ENCODE measurements around the gene NFIL3.
A peak's percentile ranks its signal among the peaks of the same experiment; 100 is the strongest.
"Not testable (repeated sequence)": the region's sequence is repeated elsewhere in the genome, so short reads cannot be mapped to it uniquely, and the experiment has no call there.

The NFIL3 gene

DNA sequence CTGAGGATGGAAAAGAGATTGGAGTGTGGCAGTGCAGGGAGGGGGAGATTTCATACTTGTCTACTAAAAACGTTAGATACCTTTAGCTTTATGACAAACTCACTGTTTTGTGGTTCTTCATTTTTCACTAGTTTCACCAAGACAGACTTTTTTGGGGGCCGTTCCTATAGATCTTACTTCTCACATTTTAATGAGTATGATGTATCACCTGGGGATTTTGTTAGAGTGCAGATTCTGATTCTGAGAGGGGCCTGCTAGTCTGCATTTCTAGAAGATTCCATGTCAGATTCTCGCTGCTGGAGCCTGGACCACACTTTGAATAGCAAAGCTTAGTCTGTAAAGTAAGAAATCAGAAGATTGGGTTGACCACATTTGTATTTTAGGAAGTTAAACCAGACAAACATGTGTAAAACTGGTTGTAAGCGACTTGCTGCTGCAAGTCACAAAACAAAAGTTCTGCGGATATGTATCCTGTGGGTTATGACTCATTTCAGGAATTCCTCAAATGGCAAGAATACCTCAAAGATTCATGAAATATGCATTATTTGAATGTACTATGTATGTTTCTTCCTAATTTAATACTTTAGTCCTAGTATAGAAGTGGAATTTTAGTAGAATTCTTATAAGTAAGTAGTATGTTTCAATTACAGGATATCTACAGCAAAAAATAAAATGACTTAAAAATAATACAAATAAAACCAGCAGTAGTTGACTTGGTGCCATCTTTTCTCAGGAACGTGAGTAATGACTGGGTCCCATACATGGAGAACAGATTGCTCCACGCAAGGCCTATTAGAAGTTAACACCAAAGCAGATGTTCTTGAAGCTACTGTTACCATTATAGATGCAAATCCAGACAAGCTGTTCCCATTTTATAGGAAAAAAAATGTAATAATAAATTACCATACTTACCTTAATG is 27.8 kb downstream of the NFIL3 start:
- Histone ChIP-seq H3K27ac (ENCODE audit: insufficient read depth in 1 of 2, low read depth in 1 of 2, low read length in 2 of 2, poor library complexity in 1 of 2, severe bottlenecking in 2 of 2) (no peak overlapping the region), H3K36me3 (ENCODE audit: control insufficient read depth in 4 of 4, insufficient read depth in 4 of 4, low read length in 3 of 4) (no peaks in the 10 kb centered on the region), H3K27me3 (replicated peaks in 2 of 5; ENCODE audit: control insufficient read depth in 4 of 5, insufficient read depth in 5 of 5, low read length in 4 of 5) (no peaks in the 10 kb centered on the region), H3K4me1 (ENCODE audit: control extremely low read depth in 1 of 4, control insufficient read depth in 4 of 4, insufficient read depth in 4 of 4, low read length in 3 of 4) (peaks cover 4 to 28% (median 17%) of the 10 kb centered on the region in 4 experiments), H3K4me3 (ENCODE audit: control insufficient read depth in 1 of 7, extremely low read depth in 1 of 7, insufficient read depth in 4 of 7, low read depth in 2 of 7, low read length in 6 of 7) (no peak overlapping the region), H3K9me3 (ENCODE audit: control extremely low read depth in 1 of 5, control insufficient read depth in 4 of 5, insufficient read depth in 2 of 5, low read depth in 1 of 5, low read length in 4 of 5) (no peaks in the 10 kb centered on the region)
- WGBS (ENCODE audit: insufficient coverage), result 47% methylated on average over 4 of the region's 7 CpGs
- DNase-seq, result peak in 2 of 3 donors; percentile 75 to 88
- POLR2A ChIA-PET, result interaction anchor here (1.6 kb wide), 1 partner anchor 30 kb away, joined by 4 read pairs; no protein-coding TSS in a partner anchor
- CTCF ChIA-PET, result interaction anchor here (1.3 kb wide), 2 partner anchors 30 to 35 kb away, joined by 3 to 5 read pairs; no protein-coding TSS in a partner anchor

GRCh38 chr9:91395106-91395552 is 28.5 kb downstream of the NFIL3 start:
- Histone ChIP-seq H3K27me3 (replicated peaks in 2 of 5; ENCODE audit: control insufficient read depth in 4 of 5, insufficient read depth in 5 of 5, low read length in 4 of 5) (no peaks in the 10 kb centered on the region), H3K27ac (ENCODE audit: insufficient read depth in 1 of 2, low read depth in 1 of 2, low read length in 2 of 2, poor library complexity in 1 of 2, severe bottlenecking in 2 of 2) (no peak overlapping the region), H3K4me1 (ENCODE audit: control extremely low read depth in 1 of 4, control insufficient read depth in 4 of 4, insufficient read depth in 4 of 4, low read length in 3 of 4) (peaks cover 4 to 28% (median 17%) of the 10 kb centered on the region in 4 experiments), H3K36me3 (ENCODE audit: control insufficient read depth in 4 of 4, insufficient read depth in 4 of 4, low read length in 3 of 4) (no peaks in the 10 kb centered on the region), H3K9me3 (ENCODE audit: control extremely low read depth in 1 of 5, control insufficient read depth in 4 of 5, insufficient read depth in 2 of 5, low read depth in 1 of 5, low read length in 4 of 5) (no peaks in the 10 kb centered on the region), H3K4me3 (ENCODE audit: control insufficient read depth in 1 of 7, extremely low read depth in 1 of 7, insufficient read depth in 4 of 7, low read depth in 2 of 7, low read length in 6 of 7) (no peak overlapping the region)
- DNase-seq, result peak in 1 of 3 donors; percentile 34
- ChIA-PET CTCF (interaction anchor here (1.3 kb wide), 1 partner anchor 34 kb away, joined by 5 read pairs; no protein-coding TSS in a partner anchor), POLR2A (no interaction called here)
- 100% methylated on average over 1 of the region's 4 CpGs for WGBS (ENCODE audit: insufficient coverage)

DNA sequence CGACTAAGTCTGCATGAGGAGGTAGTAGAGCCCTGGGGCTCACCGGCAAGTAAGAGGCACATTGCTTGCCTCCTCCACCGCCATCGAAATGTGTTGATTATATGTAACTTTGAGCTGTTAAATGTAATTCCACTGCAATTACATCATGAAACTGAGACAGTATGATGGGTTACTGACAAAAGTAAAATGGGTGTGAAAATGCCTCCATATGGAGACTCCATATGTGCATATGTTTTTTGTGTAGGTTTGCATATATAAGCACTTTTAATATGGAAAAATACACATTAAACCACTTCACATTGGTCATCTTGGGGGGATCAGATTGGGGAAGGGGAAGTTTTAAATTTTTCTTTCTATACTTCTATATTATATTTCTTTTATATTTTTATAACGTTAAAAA is 29.8 kb downstream of the NFIL3 start:
- ChIA-PET CTCF (interaction anchor here (1.5 to 1.6 kb wide), 2 partner anchors 10 to 479 kb away, joined by 3 read pairs; no protein-coding TSS in a partner anchor), POLR2A (no interaction called here)
- Histone ChIP-seq H3K4me3 (ENCODE audit: control insufficient read depth in 1 of 7, extremely low read depth in 1 of 7, insufficient read depth in 4 of 7, low read depth in 2 of 7, low read length in 6 of 7) (no peak overlapping the region), H3K36me3 (ENCODE audit: control insufficient read depth in 4 of 4, insufficient read depth in 4 of 4, low read length in 3 of 4) (no peaks in the 10 kb centered on the region), H3K27me3 (replicated peaks in 2 of 5; ENCODE audit: control insufficient read depth in 4 of 5, insufficient read depth in 5 of 5, low read length in 4 of 5) (no peaks in the 10 kb centered on the region), H3K4me1 (ENCODE audit: control extremely low read depth in 1 of 4, control insufficient read depth in 4 of 4, insufficient read depth in 4 of 4, low read length in 3 of 4) (peaks cover 4 to 28% (median 17%) of the 10 kb centered on the region in 4 experiments), H3K27ac (ENCODE audit: insufficient read depth in 1 of 2, low read depth in 1 of 2, low read length in 2 of 2, poor library complexity in 1 of 2, severe bottlenecking in 2 of 2) (no peak overlapping the region), H3K9me3 (ENCODE audit: control extremely low read depth in 1 of 5, control insufficient read depth in 4 of 5, insufficient read depth in 2 of 5, low read depth in 1 of 5, low read length in 4 of 5) (no peaks in the 10 kb centered on the region)
- WGBS (ENCODE audit: insufficient coverage), result 100% methylated on average over 1 of the region's 5 CpGs
- DNase-seq, result no peak

DNA sequence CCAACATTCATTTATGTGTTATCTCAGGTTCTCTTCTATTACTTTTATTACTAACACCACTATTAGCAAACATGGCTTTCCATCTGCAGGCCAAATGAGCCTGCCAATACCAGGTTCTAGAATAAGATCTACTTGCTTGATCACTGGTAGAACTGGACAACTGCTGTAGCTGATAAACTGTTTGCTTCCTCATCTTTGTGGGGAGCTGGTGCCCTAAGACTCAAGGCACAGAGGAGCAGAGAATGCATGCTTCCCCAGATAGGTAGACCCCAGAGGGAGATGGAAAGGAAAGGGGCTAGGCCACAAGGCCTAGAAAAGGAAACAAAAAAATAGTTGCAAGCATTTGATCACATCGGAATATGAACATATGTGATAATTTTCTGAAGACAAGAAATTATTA is 31.2 kb downstream of the NFIL3 start:
- Histone ChIP-seq H3K4me1 (ENCODE audit: control extremely low read depth in 1 of 4, control insufficient read depth in 4 of 4, insufficient read depth in 4 of 4, low read length in 3 of 4) (peaks cover 4 to 28% (median 17%) of the 10 kb centered on the region in 4 experiments), H3K36me3 (ENCODE audit: control insufficient read depth in 4 of 4, insufficient read depth in 4 of 4, low read length in 3 of 4) (no peaks in the 10 kb centered on the region), H3K4me3 (ENCODE audit: control insufficient read depth in 1 of 7, extremely low read depth in 1 of 7, insufficient read depth in 4 of 7, low read depth in 2 of 7, low read length in 6 of 7) (no peak overlapping the region), H3K27ac (ENCODE audit: insufficient read depth in 1 of 2, low read depth in 1 of 2, low read length in 2 of 2, poor library complexity in 1 of 2, severe bottlenecking in 2 of 2) (no peak overlapping the region), H3K27me3 (replicated peaks in 2 of 5; ENCODE audit: control insufficient read depth in 4 of 5, insufficient read depth in 5 of 5, low read length in 4 of 5) (no peaks in the 10 kb centered on the region), H3K9me3 (ENCODE audit: control extremely low read depth in 1 of 5, control insufficient read depth in 4 of 5, insufficient read depth in 2 of 5, low read depth in 1 of 5, low read length in 4 of 5) (no peaks in the 10 kb centered on the region)
- ChIA-PET POLR2A (no interaction called here), CTCF (no interaction called here)
- WGBS (ENCODE audit: insufficient coverage), result no CpG with 5 or more reads among the region's 1 CpG
- peak; percentile 50 to 86 (median 73) for DNase-seq

GRCh38 chr9:91391818-91392217 is 31.8 kb downstream of the NFIL3 start:
- peaks cover 4 to 28% (median 17%) of the 10 kb centered on the region in 4 experiments for H3K4me1 ChIP-seq (ENCODE audit: control extremely low read depth in 1 of 4, control insufficient read depth in 4 of 4, insufficient read depth in 4 of 4, low read length in 3 of 4)
- DNase-seq, result no peak
- no peaks in the 10 kb centered on the region for H3K9me3 ChIP-seq (ENCODE audit: control extremely low read depth in 1 of 5, control insufficient read depth in 4 of 5, insufficient read depth in 2 of 5, low read depth in 1 of 5, low read length in 4 of 5)
- no peaks in the 10 kb centered on the region for H3K36me3 ChIP-seq (ENCODE audit: control insufficient read depth in 4 of 4, insufficient read depth in 4 of 4, low read length in 3 of 4)
- 100% methylated on average over 2 of the region's 2 CpGs for WGBS (ENCODE audit: insufficient coverage)
- no peaks in the 10 kb centered on the region for H3K27me3 ChIP-seq (replicated peaks in 2 of 5; ENCODE audit: control insufficient read depth in 4 of 5, insufficient read depth in 5 of 5, low read length in 4 of 5)
- no peak overlapping the region for H3K27ac ChIP-seq (ENCODE audit: insufficient read depth in 1 of 2, low read depth in 1 of 2, low read length in 2 of 2, poor library complexity in 1 of 2, severe bottlenecking in 2 of 2)
- no peak overlapping the region for H3K4me3 ChIP-seq (ENCODE audit: control insufficient read depth in 1 of 7, extremely low read depth in 1 of 7, insufficient read depth in 4 of 7, low read depth in 2 of 7, low read length in 6 of 7)
- ChIA-PET POLR2A (no interaction called here), CTCF (no interaction called here)

GRCh38 chr9:91391412-91391811 is 32.2 kb downstream of the NFIL3 start:
- H3K27ac ChIP-seq (ENCODE audit: insufficient read depth in 1 of 2, low read depth in 1 of 2, low read length in 2 of 2, poor library complexity in 1 of 2, severe bottlenecking in 2 of 2), result no peak overlapping the region
- H3K4me1 ChIP-seq (ENCODE audit: control extremely low read depth in 1 of 4, control insufficient read depth in 4 of 4, insufficient read depth in 4 of 4, low read length in 3 of 4), result peaks cover 4 to 28% (median 17%) of the 10 kb centered on the region in 4 experiments
- POLR2A ChIA-PET, result no interaction called here
- no peaks in the 10 kb centered on the region for H3K36me3 ChIP-seq (ENCODE audit: control insufficient read depth in 4 of 4, insufficient read depth in 4 of 4, low read length in 3 of 4)
- no peaks in the 10 kb centered on the region for H3K27me3 ChIP-seq (replicated peaks in 2 of 5; ENCODE audit: control insufficient read depth in 4 of 5, insufficient read depth in 5 of 5, low read length in 4 of 5)
- DNase-seq, result no peak
- no peak overlapping the region for H3K4me3 ChIP-seq (ENCODE audit: control insufficient read depth in 1 of 7, extremely low read depth in 1 of 7, insufficient read depth in 4 of 7, low read depth in 2 of 7, low read length in 6 of 7)
- 90% methylated on average over 2 of the region's 5 CpGs for WGBS (ENCODE audit: insufficient coverage)
- CTCF ChIA-PET, result no interaction called here
- H3K9me3 ChIP-seq (ENCODE audit: control extremely low read depth in 1 of 5, control insufficient read depth in 4 of 5, insufficient read depth in 2 of 5, low read depth in 1 of 5, low read length in 4 of 5), result no peaks in the 10 kb centered on the region

GRCh38 chr9:91389686-91390085 is 33.9 kb downstream of the NFIL3 start:
- H3K4me3 ChIP-seq (ENCODE audit: control insufficient read depth in 1 of 7, extremely low read depth in 1 of 7, insufficient read depth in 4 of 7, low read depth in 2 of 7, low read length in 6 of 7); CTCF ChIA-PET: not testable (repeated sequence)

More at GRCh38 chr9:91389686-91390085, 33.9 kb downstream of the NFIL3 start:
- peaks cover 0 to 14% (median 6%) of the 10 kb centered on the region in 4 experiments for H3K4me1 ChIP-seq (ENCODE audit: control extremely low read depth in 1 of 4, control insufficient read depth in 4 of 4, insufficient read depth in 4 of 4, low read length in 3 of 4)
- POLR2A ChIA-PET; DNase-seq; H3K36me3 ChIP-seq (ENCODE audit: control insufficient read depth in 4 of 4, insufficient read depth in 4 of 4, low read length in 3 of 4); H3K27me3 ChIP-seq (replicated peaks in 2 of 5; ENCODE audit: control insufficient read depth in 4 of 5, insufficient read depth in 5 of 5, low read length in 4 of 5); H3K9me3 ChIP-seq (ENCODE audit: control extremely low read depth in 1 of 5, control insufficient read depth in 4 of 5, insufficient read depth in 2 of 5, low read depth in 1 of 5, low read length in 4 of 5); H3K27ac ChIP-seq (ENCODE audit: insufficient read depth in 1 of 2, low read depth in 1 of 2, low read length in 2 of 2, poor library complexity in 1 of 2, severe bottlenecking in 2 of 2): not testable (repeated sequence)
- WGBS (ENCODE audit: insufficient coverage), result 98% methylated on average over 3 of the region's 4 CpGs
